OCI-LY7 (cell line): ENCODE results near the gene ADAMTS5. TPM values are rescaled to one million over a fixed set of nuclear protein-coding genes. Genes with fewer than 3 reads are reported as not detected.

ENCODE experiments used
- BruUV-seq: library from RNA; stranded (reverse); fragments of 400-500 nt; replicated peaks from 2 replicates; lab custom pipeline; 2021; lab: Mats Ljungman, UMichigan
- CTCF ChIA-PET: fragments of 300-600 bp; sonication (Branson Sonifier 250); formaldehyde crosslinking; loops from one replicate; lab custom pipeline; 2022; ENCODE audit warnings: antibody characterized with exemption; ENCODE audit not compliant: unreplicated experiment; lab: Charles Lee
- POLR2A ChIA-PET: fragments of 300-600 bp; sonication (Branson Sonifier 250); formaldehyde crosslinking; loops from one replicate; lab custom pipeline; 2022; ENCODE audit warnings: antibody characterized with exemption; lab: Charles Lee
- DNase-seq: peaks from one replicate; pipeline ENCODE4 v3.0.0-alpha.2; 2015; ENCODE audit warnings: low spot score
- H2AFZ ChIP-seq: fragments of 200-600 bp; sonication (generic), shearing (Covaris generic); 2 replicates; pipeline ENCODE4 v1.6.1; 2014; ENCODE audit warnings: mild to moderate bottlenecking, antibody characterized with exemption, low read length, moderate library complexity
- H3K27ac ChIP-seq: fragments of 200-600 bp; sonication (generic); 2 replicates; pipeline ENCODE4 v1.5.1; 2014; ENCODE audit warnings: mixed run types, low read depth, mild to moderate bottlenecking, moderate library complexity, low read length, inconsistent platforms; ENCODE audit not compliant: poor library complexity, severe bottlenecking
- H3K36me3 ChIP-seq: fragments of 200-600 bp; sonication (generic); 2 replicates; pipeline ENCODE4 v1.6.1; 2014; ENCODE audit warnings: mild to moderate bottlenecking, antibody characterized with exemption, low read length, moderate library complexity, mixed read lengths; ENCODE audit not compliant: insufficient read depth
- H3K4me1 ChIP-seq: fragments of 200-600 bp; sonication (generic); 2 replicates; pipeline ENCODE4 v1.5.1; 2014; ENCODE audit warnings: mild to moderate bottlenecking, low read length; ENCODE audit not compliant: insufficient read depth, poor library complexity, severe bottlenecking
- H3K4me2 ChIP-seq: fragments of 200-600 bp; sonication (generic); 2 replicates; pipeline ENCODE4 v1.6.1; 2014; ENCODE audit warnings: mild to moderate bottlenecking, low read length
- H3K4me3 ChIP-seq: fragments of 200-600 bp; sonication (generic); 2 replicates; pipeline ENCODE4 v1.5.1; 2014; ENCODE audit warnings: mild to moderate bottlenecking, low read depth, low read length; ENCODE audit not compliant: poor library complexity, severe bottlenecking
- H3K79me2 ChIP-seq: fragments of 200-600 bp; sonication (generic); 2 replicates; pipeline ENCODE4 v1.6.1; 2016; ENCODE audit warnings: low read depth, mild to moderate bottlenecking, low read length, moderate library complexity, mixed read lengths; ENCODE audit not compliant: insufficient read depth
- H3K9me2 ChIP-seq: fragments of 200-600 bp; sonication (generic); 2 replicates; pipeline ENCODE4 v1.6.1; 2016; ENCODE audit warnings: mild to moderate bottlenecking, low read length, mixed read lengths; ENCODE audit not compliant: insufficient read depth
- H3K9me3 ChIP-seq: fragments of 200-600 bp; sonication (generic); 2 replicates; pipeline ENCODE4 v1.6.1; 2014; ENCODE audit warnings: mild to moderate bottlenecking, mixed run types, low read length, mixed read lengths
- H4K20me1 ChIP-seq: fragments of 200-600 bp; sonication (generic); 2 replicates; pipeline ENCODE4 v1.6.1; 2014; ENCODE audit warnings: mild to moderate bottlenecking, antibody characterized with exemption, low read length, moderate library complexity, mixed read lengths; ENCODE audit not compliant: insufficient read depth
- EZH2phosphoT487 ChIP-seq: fragments of 200-600 bp; sonication (generic); IDR thresholded peaks from 2 replicates; pipeline ENCODE4 v1.6.1; 2018; ENCODE audit warnings: low read depth, borderline replicate concordance, mild to moderate bottlenecking, mixed run types, antibody characterized with exemption, low read length, moderate library complexity, mixed read lengths
- intact Hi-C: fragments of 100-400 bp; cut with micrococcal nuclease; formaldehyde crosslinking; loops from one replicate; pipeline ENCODE4 v1.10.0; 2022; ENCODE audit not compliant: unreplicated experiment
- total RNA-seq, 2 experiments: library from RNA; depleted of rRNA in 1 of 2; stranded (reverse); fragments of >200 nt in 1 of 2; shearing (Covaris generic) in 1 of 2; gene quantifications; 2 replicates each; pipeline ENCODE4 v1.2.3, GENCODE V29; 2014 to 2022
- TF ChIP-seq, protein P1 (sequence below): fragments of 200-600 bp; sonication (generic); conservative IDR thresholded peaks from 2 replicates; pipeline ENCODE4 v1.5.1; 2014; ENCODE audit warnings: mild to moderate bottlenecking, antibody characterized with exemption, low read length, moderate library complexity, mixed read lengths

Gene ADAMTS5
- total RNA-seq, 2 experiments from 2014 or later, result not detected

DNA sequence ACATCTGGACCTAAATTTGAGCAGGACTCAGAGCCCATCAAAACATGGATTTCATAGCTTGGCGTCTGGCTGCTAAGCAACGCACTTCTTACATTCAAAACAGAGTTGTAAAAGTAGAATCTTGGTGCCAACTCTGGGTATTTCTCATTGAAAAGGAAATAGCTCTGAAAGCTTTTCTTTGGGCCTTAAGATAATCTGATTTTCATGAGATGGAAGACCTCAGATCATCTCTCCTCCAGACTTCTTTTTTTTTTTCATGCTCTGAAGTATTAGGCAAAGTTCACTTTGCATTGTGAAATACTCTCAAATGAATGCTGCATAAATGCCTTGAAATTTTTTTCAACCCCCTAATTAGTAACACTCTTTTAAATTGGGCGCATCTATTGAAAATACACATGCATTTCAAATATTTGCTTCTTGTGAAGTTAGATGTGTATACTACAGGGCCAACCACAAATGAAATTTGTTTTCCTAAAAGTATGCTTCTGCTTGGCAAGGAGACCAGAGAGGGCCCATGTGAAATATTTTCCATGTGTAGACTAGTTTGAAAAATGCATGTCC is 4.2 kb downstream of the ADAMTS5 start:
- no peaks in the 10 kb centered on the region for H3K79me2 ChIP-seq
- H4K20me1 ChIP-seq, result no peaks in the 10 kb centered on the region
- POLR2A ChIA-PET, result interaction anchor here (1.0 to 1.2 kb wide), 2 partner anchors 12 to 27 kb away, joined by 3 read pairs; no protein-coding TSS in a partner anchor
- no peak overlapping the region for H2AFZ ChIP-seq
- DNase-seq, result no peak
- CTCF ChIA-PET, result no interaction called here
- no peak overlapping the region for H3K4me2 ChIP-seq
- intact Hi-C loops, result no loop called here
- TF ChIP-seq EZH2phosphoT487, result no peak
- TF ChIP-seq, protein P1, sequence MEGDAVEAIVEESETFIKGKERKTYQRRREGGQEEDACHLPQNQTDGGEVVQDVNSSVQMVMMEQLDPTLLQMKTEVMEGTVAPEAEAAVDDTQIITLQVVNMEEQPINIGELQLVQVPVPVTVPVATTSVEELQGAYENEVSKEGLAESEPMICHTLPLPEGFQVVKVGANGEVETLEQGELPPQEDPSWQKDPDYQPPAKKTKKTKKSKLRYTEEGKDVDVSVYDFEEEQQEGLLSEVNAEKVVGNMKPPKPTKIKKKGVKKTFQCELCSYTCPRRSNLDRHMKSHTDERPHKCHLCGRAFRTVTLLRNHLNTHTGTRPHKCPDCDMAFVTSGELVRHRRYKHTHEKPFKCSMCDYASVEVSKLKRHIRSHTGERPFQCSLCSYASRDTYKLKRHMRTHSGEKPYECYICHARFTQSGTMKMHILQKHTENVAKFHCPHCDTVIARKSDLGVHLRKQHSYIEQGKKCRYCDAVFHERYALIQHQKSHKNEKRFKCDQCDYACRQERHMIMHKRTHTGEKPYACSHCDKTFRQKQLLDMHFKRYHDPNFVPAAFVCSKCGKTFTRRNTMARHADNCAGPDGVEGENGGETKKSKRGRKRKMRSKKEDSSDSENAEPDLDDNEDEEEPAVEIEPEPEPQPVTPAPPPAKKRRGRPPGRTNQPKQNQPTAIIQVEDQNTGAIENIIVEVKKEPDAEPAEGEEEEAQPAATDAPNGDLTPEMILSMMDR, result no peak
- no peak overlapping the region for H3K27ac ChIP-seq
- H3K36me3 ChIP-seq, result no peaks in the 10 kb centered on the region
- BruUV-seq, result no TSS peak
- no peaks in the 10 kb centered on the region for H3K9me2 ChIP-seq
- no peaks in the 10 kb centered on the region for H3K4me1 ChIP-seq
- no peak overlapping the region for H3K4me3 ChIP-seq
- no peaks in the 10 kb centered on the region for H3K9me3 ChIP-seq

DNA sequence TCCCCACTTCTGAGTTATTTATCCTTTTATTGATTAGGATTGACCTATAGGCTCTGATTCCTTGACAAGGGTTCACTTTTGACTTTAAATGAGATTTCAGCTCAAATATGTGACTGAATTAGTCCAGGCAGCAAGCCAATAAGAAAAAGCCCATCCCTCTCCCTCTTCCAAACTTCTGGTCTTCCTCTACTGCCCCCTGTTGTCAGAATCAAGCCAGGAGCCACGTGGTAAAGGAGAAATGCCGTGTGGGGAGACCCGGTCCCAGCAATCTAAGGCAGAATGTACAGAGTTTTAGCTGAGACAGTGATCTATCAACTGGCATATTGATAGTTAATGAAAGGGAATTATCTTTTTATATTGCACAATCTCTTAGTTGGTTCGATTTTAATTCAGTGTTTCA is 5.2 kb downstream of the ADAMTS5 start:
- CTCF ChIA-PET, result no interaction called here
- intact Hi-C loops, result no loop called here

DNA sequence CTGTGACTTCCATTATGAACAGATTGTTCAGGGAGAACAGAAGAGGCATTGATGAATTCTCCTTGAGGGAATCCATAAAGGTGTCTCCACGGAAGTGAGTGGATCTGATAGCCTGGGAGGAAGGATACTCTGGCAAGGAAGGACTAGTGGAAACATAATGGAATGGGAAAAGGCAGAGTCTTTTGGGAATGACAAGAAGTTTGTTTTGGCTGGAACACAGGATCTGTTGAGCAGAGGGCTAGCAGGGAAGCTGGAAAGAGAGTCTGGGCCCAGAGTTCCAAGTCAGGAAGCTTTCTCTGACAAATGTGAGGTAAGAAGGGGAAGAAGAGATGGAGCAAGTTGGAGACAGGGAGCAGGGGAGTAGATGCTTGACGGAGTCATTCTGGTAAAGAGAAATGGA is 8.1 kb downstream of the ADAMTS5 start:
- H3K4me1 ChIP-seq, result no peaks in the 10 kb centered on the region
- H2AFZ ChIP-seq, result no peak overlapping the region
- CTCF ChIA-PET, result no interaction called here
- H3K27ac ChIP-seq, result no peak overlapping the region
- POLR2A ChIA-PET, result no interaction called here
- no peak overlapping the region for H3K4me2 ChIP-seq
- H3K79me2 ChIP-seq, result no peaks in the 10 kb centered on the region
- TF ChIP-seq, protein P1, result no peak
- TF ChIP-seq EZH2phosphoT487, result no peak
- BruUV-seq, result no TSS peak
- intact Hi-C loops, result no loop called here
- no peak overlapping the region for H3K4me3 ChIP-seq
- DNase-seq, result no peak
- H3K9me3 ChIP-seq, result no peaks in the 10 kb centered on the region
- no peaks in the 10 kb centered on the region for H3K9me2 ChIP-seq
- H3K36me3 ChIP-seq, result no peaks in the 10 kb centered on the region
- no peaks in the 10 kb centered on the region for H4K20me1 ChIP-seq

More for the DNA sequence above, 5.2 kb downstream of the ADAMTS5 start:
- H3K36me3 ChIP-seq, result no peaks in the 10 kb centered on the region
- BruUV-seq, result no TSS peak
- no peaks in the 10 kb centered on the region for H3K9me3 ChIP-seq
- H3K4me3 ChIP-seq, result no peak overlapping the region
- H3K79me2 ChIP-seq, result no peaks in the 10 kb centered on the region
- POLR2A ChIA-PET, result interaction anchor here (1.0 to 1.2 kb wide), 2 partner anchors 13 to 26 kb away, joined by 3 read pairs; no protein-coding TSS in a partner anchor
- H2AFZ ChIP-seq, result no peak overlapping the region
- no peak for DNase-seq
- H3K9me2 ChIP-seq, result no peaks in the 10 kb centered on the region
- no peaks in the 10 kb centered on the region for H3K4me1 ChIP-seq
- H4K20me1 ChIP-seq, result no peaks in the 10 kb centered on the region
- TF ChIP-seq EZH2phosphoT487, result no peak
- TF ChIP-seq, protein P1, result 0 out of 2 replicates have a peak, but pooled peaks have one; percentile 16
- H3K4me2 ChIP-seq, result no peak overlapping the region
- H3K27ac ChIP-seq, result no peak overlapping the region
